NCI-H1930 (cell line): Measurements from ENCODE around the gene UCP3.
A peak's percentile ranks its signal among the peaks of the same experiment; 100 is the strongest.
"Not testable (repeated sequence)": the region's sequence is repeated elsewhere in the genome, so short reads cannot be mapped to it uniquely, and the experiment has no call there.

Experiments
- DNase-seq, 2 experiments: peaks; one replicate each; lab custom pipeline; 2025; lab: John Stamatoyannopoulos, UW

UCP3 gene

GRCh38 chr11:74000307-74001133, 8.4 kb downstream of the UCP3 start:
- DNase-seq: no peak

- DNase-seq: no peak
These were observed 9.1 kb downstream of the UCP3 start for GRCh38 chr11:73999581-74000306.

GRCh38 chr11:73998846-73999575, 9.9 kb downstream of the UCP3 start:
- no peak for DNase-seq

- DNase-seq: no peak
These were observed 11.6 kb downstream of the UCP3 start for GRCh38 chr11:73997120-73997770.

GRCh38 chr11:73996161-73996747, 12.6 kb downstream of the UCP3 start:
- no peak for DNase-seq

GRCh38 chr11:73995731-73996130, 13.2 kb downstream of the UCP3 start:
- DNase-seq: no peak

- no peak for DNase-seq
These were observed 13.6 kb downstream of the UCP3 start for GRCh38 chr11:73995247-73995646.

- DNase-seq: no peak
These were observed 17.3 kb downstream of the UCP3 start for GRCh38 chr11:73991471-73992006.

GRCh38 chr11:73990730-73991129, 18.2 kb downstream of the UCP3 start:
- no peak for DNase-seq

GRCh38 chr11:73989156-73989555, 19.7 kb downstream of the UCP3 start:
- no peak for DNase-seq

- DNase-seq: no peak
These were observed 20.7 kb downstream of the UCP3 start for GRCh38 chr11:73988227-73988626.

GRCh38 chr11:73985661-73986060, 23.2 kb downstream of the UCP3 start:
- DNase-seq: not testable (repeated sequence)

GRCh38 chr11:73983741-73984538, 24.9 kb downstream of the UCP3 start:
- peak in 1 of 2 experiments; percentile 30 for DNase-seq

- peak; percentile 93 to 94 for DNase-seq
These were observed 25.7 kb downstream of the UCP3 start for GRCh38 chr11:73982990-73983740.

- peak; percentile 67 to 77 for DNase-seq
These were observed 26.3 kb downstream of the UCP3 start, which contains the start of gene UCP2 for GRCh38 chr11:73982595-73982989. TSS of gene UCP2 (minus strand) at chr11:73982843. CDS start at chr11:73978378, 4,465 bp downstream.

- DNase-seq: no peak
These were observed 27.7 kb downstream of the UCP3 start for GRCh38 chr11:73981051-73981805.

GRCh38 chr11:73980001-73980961, 28.6 kb downstream of the UCP3 start:
- DNase-seq: no peak
